Measurements from ENCODE around the gene KRTAP12-2. TPM values are rescaled to one million over a fixed set of nuclear protein-coding genes. Genes with fewer than 3 reads are reported as not detected.
"Not testable (repeated sequence)": the region's sequence is repeated elsewhere in the genome, so short reads cannot be mapped to it uniquely, and the experiment has no call there.

Gene KRTAP12-2
- total and polyA plus RNA-seq, 9 donors: not detected

- H3K9me3 ChIP-seq: no peaks in the 10 kb centered on the region
- DNase-seq: no peak
- 19 to 23% (median 20%) methylated on average over 31 to 35 of the region's 35 CpGs for WGBS, 3 donors
- no peaks in the 10 kb centered on the region for H3K4me1 ChIP-seq (ENCODE audit: insufficient read depth)
- H3K27ac ChIP-seq: no peak overlapping the region
- H3K36me3 ChIP-seq: no peaks in the 10 kb centered on the region
- TF ChIP-seq, protein P1, sequence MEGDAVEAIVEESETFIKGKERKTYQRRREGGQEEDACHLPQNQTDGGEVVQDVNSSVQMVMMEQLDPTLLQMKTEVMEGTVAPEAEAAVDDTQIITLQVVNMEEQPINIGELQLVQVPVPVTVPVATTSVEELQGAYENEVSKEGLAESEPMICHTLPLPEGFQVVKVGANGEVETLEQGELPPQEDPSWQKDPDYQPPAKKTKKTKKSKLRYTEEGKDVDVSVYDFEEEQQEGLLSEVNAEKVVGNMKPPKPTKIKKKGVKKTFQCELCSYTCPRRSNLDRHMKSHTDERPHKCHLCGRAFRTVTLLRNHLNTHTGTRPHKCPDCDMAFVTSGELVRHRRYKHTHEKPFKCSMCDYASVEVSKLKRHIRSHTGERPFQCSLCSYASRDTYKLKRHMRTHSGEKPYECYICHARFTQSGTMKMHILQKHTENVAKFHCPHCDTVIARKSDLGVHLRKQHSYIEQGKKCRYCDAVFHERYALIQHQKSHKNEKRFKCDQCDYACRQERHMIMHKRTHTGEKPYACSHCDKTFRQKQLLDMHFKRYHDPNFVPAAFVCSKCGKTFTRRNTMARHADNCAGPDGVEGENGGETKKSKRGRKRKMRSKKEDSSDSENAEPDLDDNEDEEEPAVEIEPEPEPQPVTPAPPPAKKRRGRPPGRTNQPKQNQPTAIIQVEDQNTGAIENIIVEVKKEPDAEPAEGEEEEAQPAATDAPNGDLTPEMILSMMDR (IDR thresholded peaks at IDR 0.05): no peak
- TF ChIP-seq POLR2A (IDR thresholded peaks at IDR 0.05): no peak
- TF ChIP-seq EP300 (IDR thresholded peaks at IDR 0.05): no peak
- intact Hi-C loops (cut with DNase I): no loop called here
- no peak overlapping the region for H3K4me3 ChIP-seq
- H3K27me3 ChIP-seq: no peaks in the 10 kb centered on the region
Measured at GRCh38 chr21:44697811-44698734, 31.3 kb upstream of the KRTAP12-2 start.

- H3K9me3 ChIP-seq; H3K27ac ChIP-seq; DNase-seq; H3K36me3 ChIP-seq; H3K27me3 ChIP-seq; H3K4me3 ChIP-seq; H3K4me1 ChIP-seq (ENCODE audit: insufficient read depth); intact Hi-C loops (cut with DNase I): not testable (repeated sequence)
- WGBS, 3 donors: 36 to 56% (median 49%) methylated on average over 20 to 21 of the region's 21 CpGs
Measured at GRCh38 chr21:44697172-44697810, 30.6 kb upstream of the KRTAP12-2 start, which contains the start of gene KRTAP10-12. KRTAP10-12 (plus strand) TSS chr21:44697172; CDS start chr21:44697202, 30 bp downstream.

DNA sequence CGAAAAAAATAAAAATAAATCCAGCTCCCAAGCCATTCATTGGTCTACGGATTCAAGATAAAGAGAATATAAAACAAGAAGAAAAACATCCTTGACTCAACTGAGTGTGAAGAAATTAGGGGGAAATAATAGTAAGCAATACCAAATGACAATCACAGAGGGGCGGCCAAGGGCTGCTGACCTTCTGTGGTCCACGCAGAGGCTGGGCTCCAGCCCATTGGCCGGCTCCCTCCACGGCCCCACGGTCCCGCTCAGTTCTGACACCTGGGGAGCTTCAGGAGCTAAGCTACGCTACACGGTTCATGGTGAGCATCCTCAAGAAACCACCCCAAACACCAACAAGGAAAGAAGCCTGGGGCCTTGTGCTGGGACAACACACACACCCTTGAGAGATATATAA lies 29.8 kb upstream of the KRTAP12-2 start:
- Histone ChIP-seq H3K36me3 (no peaks in the 10 kb centered on the region), H3K4me1 (ENCODE audit: insufficient read depth) (no peaks in the 10 kb centered on the region), H3K27ac (no peak overlapping the region), H3K27me3 (no peaks in the 10 kb centered on the region), H3K9me3 (no peaks in the 10 kb centered on the region), H3K4me3 (no peak overlapping the region)
- WGBS, 3 donors: 45 to 59% (median 55%) methylated on average over 10 of the region's 10 CpGs
- no peak for DNase-seq
- TF ChIP-seq EP300 (IDR thresholded peaks at IDR 0.05) (no peak), POLR2A (IDR thresholded peaks at IDR 0.05) (no peak)
- TF ChIP-seq, protein P1 (IDR thresholded peaks at IDR 0.05): no peak
- intact Hi-C loops (cut with DNase I): no loop called here

DNA sequence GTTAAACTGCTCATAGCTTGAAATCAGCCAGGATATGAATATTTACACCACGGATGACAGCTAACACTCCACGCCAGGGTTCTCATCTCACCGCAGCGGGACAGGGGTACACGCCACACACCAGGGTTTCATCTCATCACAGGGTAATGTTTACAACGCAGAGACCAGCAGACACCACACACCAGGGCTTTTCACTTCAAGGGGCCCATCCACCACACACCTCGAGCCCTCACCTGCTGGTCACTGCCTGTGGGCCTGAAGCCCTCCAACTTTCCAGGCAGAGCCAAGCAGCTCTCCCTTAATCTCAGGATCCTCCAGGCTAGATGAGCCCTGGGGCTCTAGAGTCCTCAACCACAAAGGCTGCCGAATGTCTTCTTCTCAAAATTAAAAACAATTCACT lies 28.9 kb upstream of the KRTAP12-2 start:
- 67 to 77% (median 72%) methylated on average over 8 of the region's 8 CpGs for WGBS, 3 donors
- no peak for DNase-seq
- H3K27ac ChIP-seq: no peak overlapping the region
- H3K36me3 ChIP-seq: no peaks in the 10 kb centered on the region
- intact Hi-C loops (cut with DNase I): no loop called here
- H3K4me3 ChIP-seq: no peak overlapping the region
- TF ChIP-seq, protein P1 (IDR thresholded peaks at IDR 0.05): no peak
- no peak for TF ChIP-seq POLR2A (IDR thresholded peaks at IDR 0.05)
- no peak for TF ChIP-seq EP300 (IDR thresholded peaks at IDR 0.05)
- H3K27me3 ChIP-seq: no peaks in the 10 kb centered on the region
- H3K4me1 ChIP-seq (ENCODE audit: insufficient read depth): no peaks in the 10 kb centered on the region
- no peaks in the 10 kb centered on the region for H3K9me3 ChIP-seq

DNA sequence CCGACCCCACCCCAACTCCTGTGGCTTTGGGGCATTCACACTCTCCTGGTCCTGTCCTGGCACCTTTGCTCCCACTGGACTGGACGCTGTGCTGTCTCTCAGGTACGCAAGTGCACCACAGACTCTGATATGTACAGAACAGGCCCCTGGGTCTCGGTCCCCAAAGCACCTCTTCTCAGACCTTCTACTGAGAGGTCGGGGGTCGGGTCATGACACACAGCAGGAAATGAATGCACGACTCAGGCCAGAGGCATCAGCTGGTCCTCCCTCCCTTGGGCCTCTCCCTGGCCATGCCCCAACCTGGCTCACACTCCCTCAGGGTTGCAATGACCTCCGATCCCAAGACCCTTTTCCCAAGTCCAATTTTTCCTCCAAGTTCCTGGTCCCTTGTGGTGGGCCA lies 28.5 kb upstream of the KRTAP12-2 start:
- H3K4me1 ChIP-seq (ENCODE audit: insufficient read depth): no peaks in the 10 kb centered on the region
- H3K36me3 ChIP-seq: no peaks in the 10 kb centered on the region
- no peak for TF ChIP-seq EP300 (IDR thresholded peaks at IDR 0.05)
- TF ChIP-seq, protein P1 (IDR thresholded peaks at IDR 0.05): no peak
- TF ChIP-seq POLR2A (IDR thresholded peaks at IDR 0.05): no peak
- no peaks in the 10 kb centered on the region for H3K27me3 ChIP-seq
- DNase-seq: no peak
- H3K4me3 ChIP-seq: no peak overlapping the region
- 53 to 66% (median 58%) methylated on average over 8 of the region's 8 CpGs for WGBS, 3 donors
- no peak overlapping the region for H3K27ac ChIP-seq
- no peaks in the 10 kb centered on the region for H3K9me3 ChIP-seq
- intact Hi-C loops (cut with DNase I): no loop called here
